Caco-2 (cell line): ENCODE data around the gene OSBPL8. TPM values are rescaled to one million over a fixed set of nuclear protein-coding genes. Genes with fewer than 3 reads are reported as not detected.

ENCODE experiments used
- BruUV-seq: library from RNA; stranded (reverse); fragments of 400-500 nt; replicated peaks from 2 replicates; lab custom pipeline; 2021; lab: Mats Ljungman, UMichigan
- CTCF ChIA-PET: fragments of 300-600 bp; sonication (Branson Sonifier 250); formaldehyde crosslinking; loops from one replicate; lab custom pipeline; 2022; ENCODE audit warnings: antibody characterized with exemption; lab: Charles Lee
- POLR2A ChIA-PET: fragments of 300-600 bp; sonication (Branson Sonifier 250); formaldehyde crosslinking; loops from one replicate; lab custom pipeline; 2022; ENCODE audit warnings: antibody characterized with exemption; lab: Charles Lee
- DNase-seq, 2 experiments: peaks; one replicate each; pipeline versions ENCODE4 v3.0.0 to v3.0.0-alpha.2; 2020 to 2022
- H3K27me3 ChIP-seq: replicated peaks from 2 replicates; pipeline ENCODE4 v1.6.0; 2011; ENCODE audit warnings: low read length; ENCODE audit not compliant: control insufficient read depth, insufficient read depth
- H3K36me3 ChIP-seq: 2 replicates; pipeline ENCODE4 v1.5.1; 2011; ENCODE audit warnings: low read length; ENCODE audit not compliant: control insufficient read depth, insufficient read depth
- H3K4me1 ChIP-seq: fragments of 250-450 bp; sonication (Bioruptor Pico); 2 replicates; pipeline ENCODE4 v1.5.1; 2020; ENCODE audit warnings: mild to moderate bottlenecking
- H3K4me3 ChIP-seq: 2 replicates; pipeline ENCODE4 v1.5.1; 2011; ENCODE audit warnings: low read depth, mild to moderate bottlenecking, control low read depth, low read length
- H3K9me3 ChIP-seq: fragments of 250-450 bp; sonication (Bioruptor Pico); 2 replicates; pipeline ENCODE4 v1.5.1; 2020; ENCODE audit warnings: mild to moderate bottlenecking, moderate library complexity
- H3K27ac Mint-ChIP-seq: one replicate; pipeline ENCODE4 v1.8.0; 2022; ENCODE audit warnings: mixed read lengths; ENCODE audit not compliant: unreplicated experiment
- H3K27me3 Mint-ChIP-seq: one replicate; pipeline ENCODE4 v1.8.0; 2022; ENCODE audit warnings: mixed read lengths; ENCODE audit not compliant: insufficient read depth, unreplicated experiment
- H3K36me3 Mint-ChIP-seq: one replicate; pipeline ENCODE4 v1.8.0; 2022; ENCODE audit warnings: mild to moderate bottlenecking, mixed read lengths; ENCODE audit not compliant: insufficient read depth, unreplicated experiment
- H3K4me1 Mint-ChIP-seq: one replicate; pipeline ENCODE4 v1.8.0; 2022; ENCODE audit warnings: low read depth, mixed read lengths; ENCODE audit not compliant: unreplicated experiment
- H3K4me3 Mint-ChIP-seq: one replicate; pipeline ENCODE4 v1.8.0; 2022; ENCODE audit warnings: mild to moderate bottlenecking, moderate library complexity, mixed read lengths; ENCODE audit not compliant: unreplicated experiment
- H3K9me3 Mint-ChIP-seq: one replicate; pipeline ENCODE4 v1.8.0; 2022; ENCODE audit warnings: mixed read lengths; ENCODE audit not compliant: unreplicated experiment
- intact Hi-C: fragments of 100-400 bp; cut with micrococcal nuclease; formaldehyde crosslinking; loops from one replicate; pipeline ENCODE4 v1.10.0; 2022; ENCODE audit not compliant: unreplicated experiment
- total RNA-seq: library from RNA; stranded (reverse); gene quantifications from 2 replicates; pipeline ENCODE4 v1.2.3, GENCODE V29; 2022
- TF ChIP-seq, protein P1 (sequence below), 2 experiments: fragments of 200-600 bp in 1 of 2; IDR thresholded peaks; 1 replicate in 1 of 2; 2 replicates in 1 of 2; pipeline versions ENCODE4 v1.5.1 to v1.8.0; 2011 to 2022; ENCODE audit warnings: antibody characterized with exemption in 1 of 2, control low read depth in 1 of 2, inconsistent platforms in 1 of 2, low read depth in 1 of 2, low read length in 1 of 2, mild to moderate bottlenecking in 1 of 2, moderate library complexity in 1 of 2; ENCODE audit not compliant: insufficient read depth in 1 of 2, severe bottlenecking in 1 of 2, unreplicated experiment in 1 of 2

Gene OSBPL8
- total RNA-seq, 1 experiment from 2014 or later, result 50.0 TPM

DNA sequence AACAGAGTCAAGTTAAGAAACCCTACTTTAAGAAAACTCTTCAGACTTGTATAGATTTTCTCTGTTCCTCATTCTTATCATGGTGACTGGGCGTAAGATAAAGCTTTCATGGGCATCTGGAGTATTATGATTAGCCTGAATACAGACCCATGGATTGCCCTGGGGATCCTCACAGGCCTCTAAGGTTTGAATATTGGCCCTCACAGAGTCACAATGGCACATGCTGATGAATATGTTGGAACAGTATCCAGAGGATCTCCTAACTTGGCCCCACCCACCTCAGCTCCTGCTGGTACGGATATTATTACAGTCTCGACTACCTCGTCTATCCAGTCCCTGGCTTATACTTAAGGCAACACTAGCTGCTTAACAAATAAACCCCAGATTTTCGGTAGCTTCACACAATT, 8.1 kb downstream of the OSBPL8 start:
- no TSS peak for BruUV-seq

GRCh38 chr12:76549131-76549530, 10.4 kb downstream of the OSBPL8 start:
- H3K36me3 ChIP-seq, result no peaks in the 10 kb centered on the region
- no peak overlapping the region for H3K4me3 ChIP-seq
- no peak overlapping the region for H3K27ac Mint-ChIP-seq
- H3K36me3 Mint-ChIP-seq, result peaks cover 6% of the 10 kb centered on the region
- no peaks in the 10 kb centered on the region for H3K27me3 Mint-ChIP-seq
- no peak for DNase-seq
- ChIA-PET CTCF (no interaction called here), POLR2A (no interaction called here)
- no peaks in the 10 kb centered on the region for H3K9me3 ChIP-seq
- H3K4me1 Mint-ChIP-seq, result peaks cover 26% of the 10 kb centered on the region
- TF ChIP-seq, protein P1, sequence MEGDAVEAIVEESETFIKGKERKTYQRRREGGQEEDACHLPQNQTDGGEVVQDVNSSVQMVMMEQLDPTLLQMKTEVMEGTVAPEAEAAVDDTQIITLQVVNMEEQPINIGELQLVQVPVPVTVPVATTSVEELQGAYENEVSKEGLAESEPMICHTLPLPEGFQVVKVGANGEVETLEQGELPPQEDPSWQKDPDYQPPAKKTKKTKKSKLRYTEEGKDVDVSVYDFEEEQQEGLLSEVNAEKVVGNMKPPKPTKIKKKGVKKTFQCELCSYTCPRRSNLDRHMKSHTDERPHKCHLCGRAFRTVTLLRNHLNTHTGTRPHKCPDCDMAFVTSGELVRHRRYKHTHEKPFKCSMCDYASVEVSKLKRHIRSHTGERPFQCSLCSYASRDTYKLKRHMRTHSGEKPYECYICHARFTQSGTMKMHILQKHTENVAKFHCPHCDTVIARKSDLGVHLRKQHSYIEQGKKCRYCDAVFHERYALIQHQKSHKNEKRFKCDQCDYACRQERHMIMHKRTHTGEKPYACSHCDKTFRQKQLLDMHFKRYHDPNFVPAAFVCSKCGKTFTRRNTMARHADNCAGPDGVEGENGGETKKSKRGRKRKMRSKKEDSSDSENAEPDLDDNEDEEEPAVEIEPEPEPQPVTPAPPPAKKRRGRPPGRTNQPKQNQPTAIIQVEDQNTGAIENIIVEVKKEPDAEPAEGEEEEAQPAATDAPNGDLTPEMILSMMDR (IDR thresholded peaks at IDR 0.05; ENCODE audit: insufficient read depth in 1 of 2, low read depth in 1 of 2, low read length in 1 of 2, severe bottlenecking in 1 of 2, unreplicated experiment in 1 of 2), result no peak
- intact Hi-C loops, result no loop called here
- H3K4me3 Mint-ChIP-seq, result no peak overlapping the region
- no TSS peak for BruUV-seq
- no peaks in the 10 kb centered on the region for H3K27me3 ChIP-seq
- H3K4me1 ChIP-seq, result peaks cover 27% of the 10 kb centered on the region
- no peaks in the 10 kb centered on the region for H3K9me3 Mint-ChIP-seq

More for the DNA sequence above, 8.1 kb downstream of the OSBPL8 start:
- ChIA-PET POLR2A (no interaction called here), CTCF (no interaction called here)
- Histone ChIP-seq H3K36me3 (no peaks in the 10 kb centered on the region; the same call in 1 of the 2 replicates), H3K9me3 (no peaks in the 10 kb centered on the region), H3K4me1 (peaks cover 27% of the 10 kb centered on the region), H3K4me3 (no peak overlapping the region), H3K27me3 (no peaks in the 10 kb centered on the region)
- Mint-ChIP-seq H3K27me3 (no peaks in the 10 kb centered on the region), H3K36me3 (peaks cover 6% of the 10 kb centered on the region), H3K4me1 (peaks cover 26% of the 10 kb centered on the region), H3K4me3 (no peak overlapping the region), H3K9me3 (no peaks in the 10 kb centered on the region), H3K27ac (no peak overlapping the region)
- TF ChIP-seq, protein P1 (IDR thresholded peaks at IDR 0.05; ENCODE audit: insufficient read depth in 1 of 2, low read depth in 1 of 2, low read length in 1 of 2, severe bottlenecking in 1 of 2, unreplicated experiment in 1 of 2), result no peak
- intact Hi-C loops, result loop anchor here (10.0 kb wide), 1 partner anchor 467 kb away; the partner anchor contains the start of gene NAP1L1
- no peak for DNase-seq

GRCh38 chr12:76548222-76548837, 11.2 kb downstream of the OSBPL8 start:
- BruUV-seq, result no TSS peak
- no peak for DNase-seq
- intact Hi-C loops, result no loop called here
- H3K4me1 Mint-ChIP-seq, result peaks cover 26% of the 10 kb centered on the region
- no peak overlapping the region for H3K4me3 ChIP-seq
- H3K4me1 ChIP-seq, result peaks cover 27% of the 10 kb centered on the region
- H3K27ac Mint-ChIP-seq, result no peak overlapping the region
- POLR2A ChIA-PET, result no interaction called here
- CTCF ChIA-PET, result interaction anchor here (0.6 kb wide), 1 partner anchor 130 kb away, joined by 6 read pairs; no protein-coding TSS in a partner anchor
- no peaks in the 10 kb centered on the region for H3K27me3 ChIP-seq
- H3K9me3 Mint-ChIP-seq, result no peaks in the 10 kb centered on the region
- TF ChIP-seq, protein P1 (IDR thresholded peaks at IDR 0.05; ENCODE audit: insufficient read depth in 1 of 2, low read depth in 1 of 2, low read length in 1 of 2, severe bottlenecking in 1 of 2, unreplicated experiment in 1 of 2), result no peak
- peaks cover 6% of the 10 kb centered on the region for H3K36me3 Mint-ChIP-seq
- H3K27me3 Mint-ChIP-seq, result no peaks in the 10 kb centered on the region
- H3K36me3 ChIP-seq, result no peaks in the 10 kb centered on the region
- no peak overlapping the region for H3K4me3 Mint-ChIP-seq
- H3K9me3 ChIP-seq, result no peaks in the 10 kb centered on the region
